Liver (tissue), 9 donors: Measurements from ENCODE around the gene MAPRE2. TPM values are rescaled to one million over a fixed set of nuclear protein-coding genes. Genes with fewer than 3 reads are reported as not detected.
A peak's percentile ranks its signal among the peaks of the same experiment; 100 is the strongest.

ENCODE experiments used
- DNase-seq: peaks from one replicate; pipeline ENCODE4 v3.0.0-alpha.2; 2017; ENCODE audit warnings: low spot score
- H3K27ac ChIP-seq, 2 donors: one replicate each; pipeline ENCODE4 v1.7.0; 2013; ENCODE audit warnings: inconsistent platforms in 2 of 2, low read length in 2 of 2, control low read depth in 1 of 2, low read depth in 1 of 2, mild to moderate bottlenecking in 1 of 2
- H3K27me3 ChIP-seq, 4 donors: one replicate each; pipeline versions ENCODE4 v1.6.1 to v1.7.0; 2013; ENCODE audit warnings: low read length in 3 of 4, inconsistent platforms in 1 of 4, mild to moderate bottlenecking in 1 of 4, moderate library complexity in 1 of 4; ENCODE audit not compliant: control insufficient read depth in 4 of 4, insufficient read depth in 4 of 4
- H3K36me3 ChIP-seq, 4 donors: one replicate each; pipeline versions ENCODE4 v1.6.1 to v1.7.0; 2013; ENCODE audit warnings: low read length in 3 of 4, mild to moderate bottlenecking in 3 of 4, low read depth in 1 of 4, moderate library complexity in 1 of 4; ENCODE audit not compliant: control insufficient read depth in 4 of 4, insufficient read depth in 3 of 4
- H3K4me1 ChIP-seq, 4 donors: one replicate each; pipeline versions ENCODE4 v1.6.1 to v1.7.0; 2013; ENCODE audit warnings: low read length in 3 of 4, mild to moderate bottlenecking in 3 of 4, moderate library complexity in 1 of 4; ENCODE audit not compliant: control insufficient read depth in 4 of 4, insufficient read depth in 4 of 4
- H3K4me3 ChIP-seq, 3 donors: one replicate each; pipeline versions ENCODE4 v1.6.1 to v1.7.0; 2013; ENCODE audit warnings: low read length in 3 of 3, control low read depth in 1 of 3, low read depth in 1 of 3, mild to moderate bottlenecking in 1 of 3
- H3K9ac ChIP-seq, 2 donors: one replicate each; pipeline ENCODE4 v1.7.0; 2013; ENCODE audit warnings: low read length in 2 of 2, mild to moderate bottlenecking in 2 of 2, moderate library complexity in 2 of 2, control low read depth in 1 of 2, low read depth in 1 of 2
- H3K9me3 ChIP-seq, 4 donors: one replicate each; pipeline versions ENCODE4 v1.6.1 to v1.7.0; 2013; ENCODE audit warnings: low read length in 3 of 4; ENCODE audit not compliant: control insufficient read depth in 4 of 4
- ATF3 ChIP-seq: IDR thresholded peaks from 2 replicates; pipeline ENCODE4 v1.6.1; 2016; ENCODE audit warnings: antibody characterized with exemption
- CTCF ChIP-seq: fragments of 150-350 bp; IDR thresholded peaks from 2 replicates; pipeline ENCODE4 v1.5.1; 2017; ENCODE audit warnings: improper control_type of control experiment, low read depth, low read length; ENCODE audit not compliant: missing input control
- EGR1 ChIP-seq, 2 donors: IDR thresholded peaks; 2 replicates each; pipeline ENCODE4 v1.6.1; 2016 to 2018; ENCODE audit warnings: antibody characterized with exemption in 2 of 2, low read depth in 2 of 2
- FOXA1 ChIP-seq: IDR thresholded peaks from 2 replicates; pipeline ENCODE4 v1.6.1; 2016; ENCODE audit warnings: antibody characterized with exemption
- FOXA2 ChIP-seq: IDR thresholded peaks from 2 replicates; pipeline ENCODE4 v1.6.1; 2016; ENCODE audit warnings: antibody characterized with exemption
- GABPA ChIP-seq, 2 donors: IDR thresholded peaks in 1 of 2; conservative IDR thresholded peaks in 1 of 2; 2 replicates each; pipeline ENCODE4 v1.6.1; 2016; ENCODE audit warnings: antibody characterized with exemption in 2 of 2, mild to moderate bottlenecking in 1 of 2, moderate library complexity in 1 of 2
- HNF4A ChIP-seq, 2 donors: conservative IDR thresholded peaks; 2 replicates each; pipeline ENCODE4 v1.6.1; 2016; ENCODE audit warnings: antibody characterized with exemption in 2 of 2, mild to moderate bottlenecking in 2 of 2
- HNF4G ChIP-seq: IDR thresholded peaks from 2 replicates; pipeline ENCODE4 v1.6.1; 2016; ENCODE audit warnings: antibody characterized with exemption
- JUND ChIP-seq, 2 donors: IDR thresholded peaks; 2 replicates each; pipeline ENCODE4 v1.6.1; 2016; ENCODE audit warnings: antibody characterized with exemption in 2 of 2
- MAX ChIP-seq: IDR thresholded peaks from 2 replicates; pipeline ENCODE4 v1.6.1; 2016; ENCODE audit warnings: antibody characterized with exemption
- NR2F2 ChIP-seq: IDR thresholded peaks from 2 replicates; pipeline ENCODE4 v1.6.1; 2016; ENCODE audit warnings: antibody characterized with exemption
- RAD21 ChIP-seq, 2 donors: IDR thresholded peaks; 2 replicates each; pipeline ENCODE4 v1.6.1; 2016; ENCODE audit warnings: antibody characterized with exemption in 2 of 2, mild to moderate bottlenecking in 2 of 2
- REST ChIP-seq: IDR thresholded peaks from 2 replicates; pipeline ENCODE4 v1.6.1; 2016; ENCODE audit warnings: antibody characterized with exemption, mild to moderate bottlenecking
- RXRA ChIP-seq, 2 donors: IDR thresholded peaks; 2 replicates each; pipeline ENCODE4 v1.6.1; 2017 to 2018; ENCODE audit warnings: antibody characterized with exemption in 2 of 2, mild to moderate bottlenecking in 1 of 2
- SP1 ChIP-seq: IDR thresholded peaks from 2 replicates; pipeline ENCODE4 v1.6.1; 2018; ENCODE audit warnings: antibody characterized with exemption, mild to moderate bottlenecking
- TAF1 ChIP-seq: conservative IDR thresholded peaks from 2 replicates; pipeline ENCODE4 v1.6.1; 2016; ENCODE audit warnings: antibody characterized with exemption, mild to moderate bottlenecking
- YY1 ChIP-seq: IDR thresholded peaks from 2 replicates; pipeline ENCODE4 v1.6.1; 2016; ENCODE audit warnings: antibody characterized with exemption, mild to moderate bottlenecking
- WGBS: extraction: QIAGEN DNeasy Blood & Tissue Kit; methylation state at CpG from one replicate; pipeline ENCODE4 v1.1.7; 2013; 5-methylcytosine and 5-hydroxymethylcytosine counted together
- polyA plus RNA-seq, 2 donors: library from polyadenylated mRNA; stranded (reverse) in 1 of 2; unstranded in 1 of 2; fragments of 200-250 nt in 1 of 2; fragments of >200 nt in 1 of 2; fragmentation: Nextera tagmentation in 1 of 2; extraction: Ambion mirVana in 1 of 2; gene quantifications; one replicate each; pipeline versions ENCODE4 v1.2.1 to v1.2.3, GENCODE V29; 2013 to 2015
- total RNA-seq, 2 donors: library from RNA; depleted of rRNA; stranded (reverse); fragments of >200 nt; gene quantifications; one replicate each; pipeline ENCODE4 v1.2.3, GENCODE V29; 2014
- TF ChIP-seq, protein P1 (sequence below): IDR thresholded peaks from 2 replicates; pipeline ENCODE4 v1.6.1; 2016; ENCODE audit warnings: antibody characterized with exemption
- donor health status: healthy.
- donor health status: healthy.
- donor health status: healthy.
- donor health status: healthy.
- donor health status: healthy.

The MAPRE2 gene
- total and polyA plus RNA-seq, 4 donors, result 7.9 to 12.8 (median 11.0) TPM

GRCh38 chr18:35050705-35051195 lies 9.5 kb downstream of the MAPRE2 start:
- WGBS, result 39% methylated on average over 2 of the region's 2 CpGs
- no peak for DNase-seq
- H3K4me3 ChIP-seq, result no peak overlapping the region
- peak; percentile 71 to 88 for TF ChIP-seq RXRA (IDR thresholded peaks at IDR 0.05)
- no peak for TF ChIP-seq FOXA1
- peak; percentile 74 for TF ChIP-seq NR2F2
- TF ChIP-seq YY1, result peak; percentile 22
- TF ChIP-seq ATF3, result no peak
- no peak for TF ChIP-seq FOXA2
- TF ChIP-seq HNF4A (conservative IDR thresholded peaks at IDR 0.05), result peak in 1 of 2 donors; percentile 19
- no peak for TF ChIP-seq MAX
- TF ChIP-seq EGR1 (IDR thresholded peaks at IDR 0.05; ENCODE audit: low read depth in 2 of 2), result no peak
- TF ChIP-seq TAF1, result no peak
- no peak for TF ChIP-seq GABPA (IDR thresholded peaks at IDR 0.05 in 1 of 2, conservative IDR thresholded peaks at IDR 0.05 in 1 of 2)
- TF ChIP-seq REST, result no peak
- no peak for TF ChIP-seq JUND (IDR thresholded peaks at IDR 0.05)
- TF ChIP-seq SP1, result peak; percentile 32
- peak in 1 of 2 donors; percentile 19 for TF ChIP-seq RAD21 (IDR thresholded peaks at IDR 0.05)
- TF ChIP-seq, protein P1, sequence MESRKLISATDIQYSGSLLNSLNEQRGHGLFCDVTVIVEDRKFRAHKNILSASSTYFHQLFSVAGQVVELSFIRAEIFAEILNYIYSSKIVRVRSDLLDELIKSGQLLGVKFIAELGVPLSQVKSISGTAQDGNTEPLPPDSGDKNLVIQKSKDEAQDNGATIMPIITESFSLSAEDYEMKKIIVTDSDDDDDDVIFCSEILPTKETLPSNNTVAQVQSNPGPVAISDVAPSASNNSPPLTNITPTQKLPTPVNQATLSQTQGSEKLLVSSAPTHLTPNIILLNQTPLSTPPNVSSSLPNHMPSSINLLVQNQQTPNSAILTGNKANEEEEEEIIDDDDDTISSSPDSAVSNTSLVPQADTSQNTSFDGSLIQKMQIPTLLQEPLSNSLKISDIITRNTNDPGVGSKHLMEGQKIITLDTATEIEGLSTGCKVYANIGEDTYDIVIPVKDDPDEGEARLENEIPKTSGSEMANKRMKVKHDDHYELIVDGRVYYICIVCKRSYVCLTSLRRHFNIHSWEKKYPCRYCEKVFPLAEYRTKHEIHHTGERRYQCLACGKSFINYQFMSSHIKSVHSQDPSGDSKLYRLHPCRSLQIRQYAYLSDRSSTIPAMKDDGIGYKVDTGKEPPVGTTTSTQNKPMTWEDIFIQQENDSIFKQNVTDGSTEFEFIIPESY, result no peak
- no peak for TF ChIP-seq CTCF
- no peak for TF ChIP-seq HNF4G
- H3K36me3 ChIP-seq, result no peaks in the 10 kb centered on the region
- peak overlapping the region; percentile 60 to 73 for H3K27ac ChIP-seq
- no peaks in the 10 kb centered on the region for H3K9me3 ChIP-seq
- H3K9ac ChIP-seq, result no peak overlapping the region
- H3K4me1 ChIP-seq, result peaks cover 5 to 32% (median 13%) of the 10 kb centered on the region in 4 donors
- no peaks in the 10 kb centered on the region for H3K27me3 ChIP-seq
